ENCODE measurements around the gene ABCA3.

Gene ABCA3

DNA sequence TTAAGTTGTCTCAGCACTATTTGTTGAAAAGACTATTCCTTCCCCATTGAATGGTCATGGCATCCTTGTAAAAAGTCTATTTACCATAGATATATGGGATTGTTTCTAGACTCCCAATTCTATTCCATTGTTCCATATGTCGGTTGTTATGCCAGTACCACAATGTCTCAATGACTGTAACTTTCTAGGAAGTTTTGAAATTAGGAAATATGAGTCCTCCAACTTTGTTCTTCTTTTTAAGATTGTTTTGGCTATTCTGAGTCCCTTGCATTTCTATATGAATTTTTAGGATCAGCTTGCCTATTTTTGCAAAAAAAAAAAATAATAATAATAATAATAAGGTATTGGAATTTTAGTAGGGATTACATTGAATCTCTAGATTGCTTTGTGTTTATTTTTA lies 43.0 kb upstream of the ABCA3 start:
- H3K4me3 ChIP-seq (replicated peaks; ENCODE audit: low read depth, low read length): no peak overlapping the region
- DNase-seq (ENCODE audit: low read depth): no peak
- TF ChIP-seq, protein P1, sequence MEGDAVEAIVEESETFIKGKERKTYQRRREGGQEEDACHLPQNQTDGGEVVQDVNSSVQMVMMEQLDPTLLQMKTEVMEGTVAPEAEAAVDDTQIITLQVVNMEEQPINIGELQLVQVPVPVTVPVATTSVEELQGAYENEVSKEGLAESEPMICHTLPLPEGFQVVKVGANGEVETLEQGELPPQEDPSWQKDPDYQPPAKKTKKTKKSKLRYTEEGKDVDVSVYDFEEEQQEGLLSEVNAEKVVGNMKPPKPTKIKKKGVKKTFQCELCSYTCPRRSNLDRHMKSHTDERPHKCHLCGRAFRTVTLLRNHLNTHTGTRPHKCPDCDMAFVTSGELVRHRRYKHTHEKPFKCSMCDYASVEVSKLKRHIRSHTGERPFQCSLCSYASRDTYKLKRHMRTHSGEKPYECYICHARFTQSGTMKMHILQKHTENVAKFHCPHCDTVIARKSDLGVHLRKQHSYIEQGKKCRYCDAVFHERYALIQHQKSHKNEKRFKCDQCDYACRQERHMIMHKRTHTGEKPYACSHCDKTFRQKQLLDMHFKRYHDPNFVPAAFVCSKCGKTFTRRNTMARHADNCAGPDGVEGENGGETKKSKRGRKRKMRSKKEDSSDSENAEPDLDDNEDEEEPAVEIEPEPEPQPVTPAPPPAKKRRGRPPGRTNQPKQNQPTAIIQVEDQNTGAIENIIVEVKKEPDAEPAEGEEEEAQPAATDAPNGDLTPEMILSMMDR (IDR thresholded peaks at IDR 0.05; ENCODE audit: low read length, missing control alignments): no peak

DNA sequence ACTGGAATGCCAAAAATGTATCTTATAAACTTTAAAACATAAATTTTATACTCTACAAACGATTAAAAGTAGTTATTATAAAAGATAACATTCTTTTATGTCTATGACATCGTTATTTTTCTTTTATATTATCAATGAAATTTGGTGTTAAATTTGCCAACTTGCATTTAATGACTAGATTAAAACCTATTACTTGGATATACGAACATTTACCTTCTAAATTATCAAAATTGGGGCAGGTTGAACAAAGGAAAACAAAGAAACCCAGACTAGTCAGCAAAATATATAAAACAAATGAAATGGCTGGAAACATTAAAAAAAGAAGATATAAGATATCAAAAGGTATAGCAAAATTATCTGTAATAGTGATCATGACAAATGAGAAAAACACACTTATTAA lies 34.1 kb upstream of the ABCA3 start:
- DNase-seq (ENCODE audit: low read depth): no peak
- no peak overlapping the region for H3K4me3 ChIP-seq (replicated peaks; ENCODE audit: low read depth, low read length)
- TF ChIP-seq, protein P1 (IDR thresholded peaks at IDR 0.05; ENCODE audit: low read length, missing control alignments): no peak

DNA sequence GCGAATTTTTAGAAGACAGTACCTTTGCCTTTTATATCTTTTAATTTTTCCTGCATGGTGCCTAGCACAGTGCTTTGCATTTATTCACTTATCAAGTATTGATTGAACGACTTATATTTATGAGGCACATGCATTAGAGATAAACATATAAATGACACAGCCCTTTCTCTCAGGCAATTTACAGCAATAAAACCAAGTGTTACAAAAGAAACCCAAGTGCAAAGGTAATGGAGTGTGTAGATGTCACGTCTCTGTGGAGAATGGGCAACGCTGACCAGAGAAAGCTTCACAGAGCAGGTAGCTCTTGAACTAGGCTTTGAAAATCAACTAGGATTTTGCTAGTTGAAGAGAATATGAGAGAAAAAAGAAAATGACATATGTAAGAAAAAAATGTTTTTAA lies 32.6 kb upstream of the ABCA3 start:
- DNase-seq (ENCODE audit: low read depth): no peak
- TF ChIP-seq, protein P1 (IDR thresholded peaks at IDR 0.05; ENCODE audit: low read length, missing control alignments): no peak

DNA sequence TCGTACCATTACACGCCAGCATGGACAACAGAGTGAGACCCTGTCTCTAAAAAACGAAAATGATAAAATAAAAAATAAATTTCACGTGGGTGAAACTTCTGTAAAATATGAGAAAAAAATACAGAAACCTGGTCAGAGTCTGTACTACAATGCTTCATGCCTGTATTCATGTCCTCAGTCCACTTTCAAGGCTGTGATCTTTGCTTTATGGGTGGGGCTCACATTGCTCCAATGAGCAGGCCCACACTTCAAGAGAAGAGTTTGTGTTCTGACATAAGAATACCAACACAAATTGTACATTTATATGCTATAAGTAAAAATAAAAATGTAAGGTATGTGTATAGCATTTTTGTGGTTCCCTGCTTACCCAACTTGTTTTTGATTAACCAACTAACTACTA lies 32.2 kb upstream of the ABCA3 start:
- TF ChIP-seq, protein P1 (IDR thresholded peaks at IDR 0.05; ENCODE audit: low read length, missing control alignments): no peak
- no peak overlapping the region for H3K4me3 ChIP-seq (replicated peaks; ENCODE audit: low read depth, low read length)
- DNase-seq (ENCODE audit: low read depth): no peak

More for the DNA sequence above, 32.6 kb upstream of the ABCA3 start:
- H3K4me3 ChIP-seq (replicated peaks; ENCODE audit: low read depth, low read length): no peak overlapping the region

DNA sequence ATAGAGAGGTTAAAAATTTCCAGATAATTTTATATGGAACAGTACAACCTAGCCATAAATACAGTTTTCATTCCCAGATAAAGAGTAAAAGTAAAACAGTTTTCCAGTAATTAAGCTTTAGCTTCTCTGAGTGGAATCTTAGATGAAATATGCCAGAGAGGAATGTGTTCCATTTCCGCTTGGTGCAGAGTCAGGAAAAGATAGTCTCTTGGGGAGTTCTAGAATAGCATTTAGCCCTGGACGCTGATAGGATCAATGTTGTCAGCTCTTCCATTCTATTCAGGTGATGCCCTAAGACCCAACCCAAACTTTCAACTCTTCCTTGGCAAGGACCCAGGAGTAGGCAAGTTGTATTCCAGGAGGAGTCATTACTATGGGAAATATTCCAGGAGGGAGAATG lies 30.9 kb upstream of the ABCA3 start:
- TF ChIP-seq, protein P1 (IDR thresholded peaks at IDR 0.05; ENCODE audit: low read length, missing control alignments): no peak
- peak; percentile 26 for DNase-seq (ENCODE audit: low read depth)
- H3K4me3 ChIP-seq (replicated peaks; ENCODE audit: low read depth, low read length): no peak overlapping the region

DNA sequence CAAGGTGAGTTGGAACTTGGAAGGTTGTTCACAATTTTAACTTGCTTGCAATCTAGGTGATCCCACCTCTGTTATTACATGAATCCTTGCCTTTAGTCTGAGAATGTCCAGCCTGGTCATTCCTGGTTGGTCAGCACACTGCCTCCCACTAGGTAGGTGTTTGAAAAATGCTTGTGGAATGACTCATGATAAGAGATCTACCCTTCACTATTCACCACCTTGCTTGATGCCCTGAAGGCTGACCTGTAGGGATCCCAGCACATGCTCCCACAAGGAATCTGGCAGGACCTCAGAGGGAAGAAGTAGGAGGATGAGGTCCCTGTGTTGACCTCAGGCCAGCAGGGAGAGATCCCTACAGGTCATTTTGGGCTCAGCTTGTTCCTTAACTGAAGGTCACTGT lies 30.2 kb upstream of the ABCA3 start:
- TF ChIP-seq, protein P1 (IDR thresholded peaks at IDR 0.05; ENCODE audit: low read length, missing control alignments): no peak
- DNase-seq (ENCODE audit: low read depth): no peak
- no peak overlapping the region for H3K4me3 ChIP-seq (replicated peaks; ENCODE audit: low read depth, low read length)

DNA sequence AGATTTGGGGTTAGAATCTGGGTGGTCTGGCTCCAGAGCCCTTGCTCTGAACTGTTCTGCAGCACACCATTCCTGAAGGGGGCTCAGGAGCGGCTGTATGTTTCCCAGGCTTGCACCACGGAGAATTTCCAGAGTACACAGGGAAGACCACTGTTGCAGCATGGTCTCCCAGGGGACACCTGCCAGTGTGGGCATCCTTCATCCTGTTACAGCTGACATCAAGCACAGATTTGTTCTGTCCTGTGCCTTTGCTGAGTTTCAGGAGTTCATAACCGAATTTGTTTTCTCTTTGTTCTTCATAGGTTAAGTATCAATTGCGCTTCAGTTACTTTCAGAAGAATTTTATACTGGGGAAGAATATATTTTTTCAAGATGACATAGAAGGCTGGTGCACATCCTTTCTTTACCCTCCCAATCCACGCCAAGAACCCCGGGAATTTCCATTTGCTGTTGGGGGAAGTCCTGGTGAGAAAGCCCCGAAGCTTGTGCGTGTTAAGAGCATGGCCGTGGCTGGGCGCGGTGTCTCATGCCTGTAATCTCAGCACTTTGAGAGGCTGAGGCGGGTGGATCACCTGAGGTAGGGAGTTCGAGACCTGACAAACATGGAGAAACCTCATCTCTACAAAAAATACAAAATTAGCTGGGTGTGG lies 26.3 kb upstream of the ABCA3 start:
- TF ChIP-seq, protein P1 (IDR thresholded peaks at IDR 0.05; ENCODE audit: low read length, missing control alignments): no peak
- no peak for DNase-seq (ENCODE audit: low read depth)
- no peak overlapping the region for H3K4me3 ChIP-seq (replicated peaks; ENCODE audit: low read depth, low read length)
